HuH-7.5 (cell line): ENCODE measurements around the gene ZC3H6.
A peak's percentile ranks its signal among the peaks of the same experiment; 100 is the strongest.
"Not testable (repeated sequence)": the region's sequence is repeated elsewhere in the genome, so short reads cannot be mapped to it uniquely, and the experiment has no call there.

ENCODE experiments used
- DNase-seq: peaks from one replicate; pipeline ENCODE4 v3.0.0; 2011; ENCODE audit warnings: low spot score

ZC3H6 gene

GRCh38 chr2:112275887-112276773 is 733 bp downstream of the ZC3H6 start:
- DNase-seq: peak; percentile 55

- DNase-seq: no peak
Measured at GRCh38 chr2:112276954-112277353, 1.6 kb downstream of the ZC3H6 start.

- DNase-seq: no peak
Measured at GRCh38 chr2:112277596-112278220, 2.3 kb downstream of the ZC3H6 start.

GRCh38 chr2:112282066-112282465 is 6.7 kb downstream of the ZC3H6 start:
- not testable (repeated sequence) for DNase-seq

- DNase-seq: not testable (repeated sequence)
Measured at GRCh38 chr2:112283535-112283934, 8.1 kb downstream of the ZC3H6 start.

DNA sequence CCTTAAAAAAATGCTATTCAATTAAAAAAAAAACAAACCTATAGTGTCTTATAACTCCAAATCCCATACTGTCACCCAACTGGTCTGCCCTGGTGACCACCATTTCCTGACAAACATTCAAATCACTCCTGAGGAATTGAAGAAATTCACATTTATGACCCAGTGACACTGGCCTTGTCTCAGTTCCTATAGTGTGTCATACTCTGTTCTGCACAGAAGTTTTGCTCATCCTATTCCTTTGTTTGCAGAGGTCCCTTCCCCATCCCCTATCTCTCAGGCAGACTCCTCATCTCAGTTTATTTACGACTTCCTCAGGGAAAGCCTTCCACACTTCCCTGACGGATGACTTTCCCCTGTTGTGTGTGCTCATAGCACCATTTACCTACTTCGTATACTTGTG is 14.7 kb downstream of the ZC3H6 start:
- no peak for DNase-seq

DNA sequence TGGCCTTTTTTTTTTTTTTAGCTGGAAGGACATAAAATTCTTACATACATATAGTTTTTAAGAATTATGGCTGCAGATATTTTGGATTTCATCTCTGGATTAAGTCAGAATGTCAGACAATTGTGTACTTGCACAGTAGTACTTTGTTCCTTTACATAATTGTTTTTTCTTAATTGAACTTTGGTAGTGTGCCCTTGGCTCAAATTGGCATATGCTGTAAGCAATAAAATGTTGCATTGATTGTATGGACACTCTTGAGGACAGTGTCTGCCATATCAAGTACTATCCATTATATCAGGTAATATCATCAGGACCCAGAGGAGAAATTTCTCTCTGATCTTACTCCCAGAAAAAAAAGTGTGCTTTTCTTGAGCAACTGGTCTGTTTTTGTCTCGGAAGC is 15.3 kb downstream of the ZC3H6 start:
- DNase-seq: no peak

DNA sequence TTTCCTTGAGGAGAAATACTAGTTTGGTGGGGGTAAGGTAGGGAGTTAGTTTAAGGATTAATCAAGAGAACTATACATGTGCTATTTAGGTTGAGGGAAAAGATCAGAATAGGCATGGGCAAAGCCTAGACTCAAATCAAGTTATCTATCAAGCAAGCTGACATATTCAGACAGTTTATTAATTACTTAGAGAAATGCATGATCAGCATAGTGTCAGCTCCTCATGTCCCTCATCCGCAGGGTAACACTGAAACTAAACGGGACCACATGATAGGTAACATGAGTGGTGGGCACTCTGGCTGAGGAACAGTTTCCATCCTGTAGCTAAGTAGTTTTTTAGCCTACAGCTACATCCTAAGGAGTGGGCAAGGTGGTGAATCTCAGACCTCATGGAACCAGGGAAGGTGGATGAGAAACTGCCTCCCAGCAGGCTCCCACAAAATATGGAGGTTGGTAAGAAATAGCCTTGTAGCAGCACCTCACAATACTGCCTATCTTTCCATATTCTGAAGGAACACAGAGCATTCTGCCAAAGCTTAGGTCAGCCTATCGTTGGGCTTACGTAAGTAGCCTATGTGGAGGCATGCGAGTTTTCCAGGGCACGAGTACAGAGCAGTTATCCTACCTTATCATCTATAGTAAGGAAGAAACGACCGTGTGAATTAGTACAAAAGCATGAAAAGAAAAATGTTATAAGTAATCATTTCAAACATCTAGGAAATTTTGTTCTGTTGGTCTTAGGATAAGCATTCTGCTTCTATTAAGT is 18.4 kb downstream of the ZC3H6 start:
- DNase-seq: no peak

DNA sequence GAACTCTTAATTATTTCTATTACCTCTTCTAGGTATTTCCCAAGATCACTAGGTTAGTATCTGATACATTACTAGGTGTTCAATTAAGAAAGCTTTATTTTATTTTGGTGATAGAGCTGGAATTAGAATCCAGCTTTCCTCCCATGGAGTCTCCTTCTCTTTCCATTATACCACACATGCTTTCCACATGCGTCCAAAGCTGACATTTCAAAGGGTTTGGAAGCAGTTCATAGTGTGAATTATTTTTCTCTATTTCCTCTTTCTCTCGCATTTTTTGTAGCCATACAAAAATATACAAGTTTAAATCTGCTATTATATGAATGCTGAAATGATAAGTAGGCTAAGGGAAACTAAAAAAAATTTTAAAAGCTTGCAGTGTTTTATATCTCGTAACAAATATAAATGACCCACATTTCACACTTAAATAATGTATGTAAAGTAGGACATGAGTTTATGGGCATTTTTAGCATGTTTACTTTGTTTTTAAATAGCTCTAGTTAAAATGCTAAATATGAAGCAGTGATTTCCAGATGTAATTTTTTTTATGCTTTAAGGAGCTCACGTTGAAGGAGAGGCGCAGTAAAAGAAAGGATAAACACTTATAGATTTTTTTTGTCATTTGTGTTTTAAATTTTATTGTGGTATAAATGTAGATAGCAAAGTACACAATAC is 20.1 kb downstream of the ZC3H6 start:
- no peak for DNase-seq

DNA sequence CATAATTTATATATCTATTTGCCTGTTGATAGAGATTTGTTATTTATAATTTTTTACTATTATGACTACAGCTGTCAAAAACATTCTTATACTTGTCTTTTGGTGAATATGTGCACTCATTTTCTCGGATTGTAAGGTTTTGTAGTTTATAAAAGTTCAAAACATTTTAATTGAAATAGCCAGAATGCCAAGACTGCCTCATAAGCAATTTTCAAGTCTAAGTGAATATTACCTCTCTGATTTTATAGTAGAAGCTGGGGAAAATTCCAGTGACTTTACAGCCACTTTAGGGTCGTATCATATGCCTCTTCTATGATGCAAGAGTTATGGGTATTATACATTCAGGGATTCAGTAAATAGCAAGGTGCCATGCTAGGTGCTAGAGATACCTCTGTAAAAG is 21.0 kb downstream of the ZC3H6 start:
- no peak for DNase-seq

DNA sequence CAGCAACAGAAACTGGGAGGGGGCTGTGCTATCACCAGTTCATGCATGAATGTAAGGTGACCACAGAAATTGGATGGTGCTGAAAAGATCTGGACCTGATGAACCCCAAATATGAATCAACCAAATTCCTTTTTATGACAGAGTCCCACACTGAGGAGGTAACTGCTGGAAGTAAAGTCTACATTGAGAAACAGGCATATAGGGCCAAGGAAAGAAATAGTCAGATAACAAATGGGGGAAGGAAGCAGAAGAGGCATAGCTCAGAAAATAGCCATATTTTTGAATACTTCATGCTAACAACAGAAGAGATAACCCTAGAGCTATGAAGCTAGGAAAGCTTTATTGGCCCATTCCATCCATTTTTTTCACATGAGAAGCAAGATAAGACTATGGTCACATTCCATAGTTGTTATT is 25.8 kb downstream of the ZC3H6 start:
- DNase-seq: no peak

DNA sequence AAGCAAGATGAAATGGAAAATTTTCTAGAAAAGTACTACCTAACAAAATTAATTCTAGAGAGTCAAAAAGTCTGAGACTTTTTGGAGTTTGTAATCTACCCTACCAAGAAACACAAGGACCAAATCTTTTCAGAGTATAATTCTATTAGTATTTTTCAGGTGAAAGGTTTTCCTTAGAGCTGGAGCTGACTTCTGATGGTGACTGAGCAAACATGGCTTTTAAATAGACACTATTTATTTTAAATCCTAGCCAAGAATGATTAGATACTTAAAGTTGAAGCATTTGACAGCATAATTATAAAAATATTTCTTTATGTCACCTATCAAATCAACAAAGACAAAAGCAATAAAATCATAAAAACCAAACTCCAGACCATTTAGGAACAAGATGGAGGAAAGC is 26.6 kb downstream of the ZC3H6 start:
- no peak for DNase-seq

- DNase-seq: no peak
Measured at GRCh38 chr2:112304298-112304941, 29.0 kb downstream of the ZC3H6 start.

DNA sequence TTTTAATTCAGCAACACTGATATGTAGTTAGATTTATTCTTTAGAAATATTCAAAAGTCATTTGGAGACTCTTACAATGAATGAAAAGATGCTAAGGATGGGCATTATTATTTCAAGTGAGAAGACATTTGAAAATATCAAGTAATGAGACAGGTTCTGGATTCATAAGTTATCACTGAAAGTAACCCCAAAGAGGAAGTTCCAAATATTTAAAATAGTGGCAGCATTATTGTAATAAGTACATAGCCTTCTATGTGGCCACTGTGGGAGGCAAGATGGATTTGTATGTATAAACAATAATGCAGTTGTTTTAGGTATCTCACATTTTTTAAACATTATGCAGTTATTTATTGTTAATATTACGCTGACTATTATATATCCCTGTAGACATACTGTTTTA is 29.7 kb downstream of the ZC3H6 start:
- no peak for DNase-seq

GRCh38 chr2:112310906-112311305 is 35.5 kb downstream of the ZC3H6 start:
- DNase-seq: no peak

DNA sequence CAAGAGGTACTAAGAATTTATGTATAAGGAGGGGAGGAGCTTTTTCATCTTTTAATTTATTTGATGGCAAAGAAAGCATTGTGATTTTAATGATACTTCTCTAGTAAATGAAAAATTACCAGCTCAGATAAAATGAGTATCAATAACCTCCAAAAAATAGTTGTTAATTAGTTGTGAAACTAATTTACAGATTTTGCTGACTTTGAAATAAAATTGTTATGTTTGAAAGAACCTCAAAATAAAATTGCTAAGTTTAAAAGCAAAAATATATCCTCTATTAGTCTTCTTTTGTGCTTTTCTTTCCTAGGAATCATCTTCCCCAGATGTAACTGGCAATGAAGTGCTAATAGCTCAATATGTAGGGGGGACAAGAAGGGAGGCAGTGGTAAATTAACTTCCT is 36.5 kb downstream of the ZC3H6 start:
- DNase-seq: no peak

DNA sequence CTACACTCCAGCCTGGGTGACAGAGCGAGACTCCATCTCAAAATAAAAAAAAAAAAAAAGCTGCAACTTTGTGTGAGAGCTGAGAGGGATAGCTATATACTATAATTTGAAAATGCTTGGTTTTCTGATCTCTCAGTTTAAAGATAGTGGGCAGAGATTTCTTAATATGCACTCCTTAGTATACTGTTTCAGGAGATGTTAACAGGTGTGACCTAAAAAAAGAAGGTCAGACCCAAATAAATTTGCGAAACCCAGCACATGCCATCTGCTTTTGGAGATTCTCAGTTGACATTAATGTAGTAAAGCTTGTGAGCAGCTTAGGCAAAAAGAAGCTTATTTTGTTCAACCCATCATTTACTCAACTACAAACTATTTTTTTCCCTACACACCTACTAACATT is 37.4 kb downstream of the ZC3H6 start:
- DNase-seq: no peak

DNA sequence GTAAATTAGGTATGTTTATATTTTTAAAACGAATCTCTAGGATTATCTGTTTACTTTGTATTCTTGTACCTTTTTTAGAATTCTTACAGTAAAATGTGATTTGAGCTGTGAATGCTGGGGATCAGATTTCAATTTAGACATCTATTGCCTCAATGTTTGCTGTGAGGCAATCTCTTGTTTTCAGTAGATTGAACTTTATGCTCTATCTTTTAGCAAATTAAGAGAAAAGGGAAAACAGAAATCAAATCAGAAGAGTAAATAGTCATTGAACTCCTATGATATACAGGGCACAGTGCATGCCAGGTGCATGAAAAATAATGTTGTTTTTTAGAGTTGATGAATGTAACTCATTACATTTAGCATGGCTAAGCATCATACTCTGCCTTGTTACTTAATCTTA is 39.5 kb downstream of the ZC3H6 start:
- no peak for DNase-seq

DNA sequence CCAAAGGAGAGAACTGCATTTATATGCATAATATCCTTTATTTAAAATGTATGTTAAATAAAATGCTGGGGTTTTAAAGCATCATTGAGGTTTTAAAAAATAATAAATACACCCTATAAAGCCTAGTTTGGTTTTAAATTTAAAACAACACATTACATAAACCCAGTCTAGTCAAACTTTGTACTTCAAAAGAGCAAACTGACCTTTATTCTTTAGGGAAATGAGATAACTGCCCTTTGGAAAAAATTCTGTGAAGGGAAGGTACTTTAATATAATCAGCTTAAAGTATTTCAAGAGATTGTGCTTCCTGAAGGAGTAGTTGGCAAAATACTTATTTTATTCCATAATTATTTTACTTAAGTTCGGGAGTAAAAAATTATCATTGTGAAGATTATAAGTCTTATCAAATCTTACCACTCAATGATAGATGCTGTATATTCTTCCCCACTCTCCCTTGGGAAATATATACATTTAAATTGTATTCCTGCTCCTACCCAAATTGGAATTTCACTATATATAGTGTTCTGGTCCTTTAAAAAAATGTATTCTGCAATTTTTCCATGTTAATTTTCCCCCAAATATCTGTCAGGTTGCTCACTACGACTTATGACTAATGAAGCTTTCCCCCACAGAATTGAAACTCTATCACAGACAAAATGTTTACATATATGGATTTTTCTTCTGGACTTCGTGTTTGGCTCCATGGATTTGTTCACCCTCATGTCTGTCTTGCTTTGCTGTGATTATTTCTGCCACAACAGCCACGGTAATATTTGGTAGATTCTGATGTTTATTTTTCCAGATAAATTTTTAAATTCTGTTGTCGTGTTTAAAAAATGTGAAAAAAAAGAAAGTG is 42.1 kb downstream of the ZC3H6 start:
- no peak for DNase-seq

- no peak for DNase-seq
Measured at GRCh38 chr2:112318515-112318914, 43.1 kb downstream of the ZC3H6 start.
